ENCODE measurements around the gene ZNF335.
"Not testable (repeated sequence)": the region's sequence is repeated elsewhere in the genome, so short reads cannot be mapped to it uniquely, and the experiment has no call there.

The ZNF335 gene

DNA sequence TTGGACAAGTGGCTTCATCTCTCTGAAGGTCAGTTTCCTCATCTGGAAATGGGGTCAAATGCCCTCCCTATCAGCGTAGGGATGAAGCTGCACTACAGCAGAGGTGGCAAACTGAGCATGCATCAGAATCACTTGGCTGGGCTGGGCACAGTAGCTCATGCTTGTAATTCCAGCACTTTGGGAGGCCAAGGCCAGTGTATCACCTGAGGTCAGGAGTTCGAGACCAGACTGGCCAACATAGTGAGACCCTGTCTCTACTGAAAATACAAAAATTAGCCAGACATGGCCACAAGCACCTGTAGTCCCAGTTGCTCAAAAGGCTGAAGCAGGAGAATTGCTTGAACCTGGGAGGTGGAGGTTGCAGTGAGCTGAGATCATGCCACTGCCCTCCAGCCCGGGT lies 30.0 kb upstream of the ZNF335 start:
- DNase-seq, result no peak

DNA sequence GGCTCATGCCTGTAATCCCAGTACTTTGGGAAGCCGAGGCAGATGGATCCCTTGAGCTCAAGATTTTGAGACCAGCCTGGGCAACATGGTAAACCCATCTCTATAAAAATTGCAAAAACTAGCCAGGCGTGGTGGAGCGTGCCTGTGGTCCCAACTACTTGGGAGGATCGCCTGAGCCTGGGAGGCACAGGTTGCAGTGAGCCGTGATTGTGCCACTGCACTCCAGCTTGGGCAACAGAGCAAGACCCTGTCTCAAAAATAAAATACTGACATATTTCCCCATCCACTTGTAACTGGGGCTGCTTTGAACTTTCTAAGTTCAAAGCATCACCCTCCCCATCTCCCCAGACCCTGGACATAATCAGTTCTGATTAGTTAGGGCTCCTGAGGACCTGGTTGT lies 29.5 kb upstream of the ZNF335 start:
- no peak for DNase-seq

DNA sequence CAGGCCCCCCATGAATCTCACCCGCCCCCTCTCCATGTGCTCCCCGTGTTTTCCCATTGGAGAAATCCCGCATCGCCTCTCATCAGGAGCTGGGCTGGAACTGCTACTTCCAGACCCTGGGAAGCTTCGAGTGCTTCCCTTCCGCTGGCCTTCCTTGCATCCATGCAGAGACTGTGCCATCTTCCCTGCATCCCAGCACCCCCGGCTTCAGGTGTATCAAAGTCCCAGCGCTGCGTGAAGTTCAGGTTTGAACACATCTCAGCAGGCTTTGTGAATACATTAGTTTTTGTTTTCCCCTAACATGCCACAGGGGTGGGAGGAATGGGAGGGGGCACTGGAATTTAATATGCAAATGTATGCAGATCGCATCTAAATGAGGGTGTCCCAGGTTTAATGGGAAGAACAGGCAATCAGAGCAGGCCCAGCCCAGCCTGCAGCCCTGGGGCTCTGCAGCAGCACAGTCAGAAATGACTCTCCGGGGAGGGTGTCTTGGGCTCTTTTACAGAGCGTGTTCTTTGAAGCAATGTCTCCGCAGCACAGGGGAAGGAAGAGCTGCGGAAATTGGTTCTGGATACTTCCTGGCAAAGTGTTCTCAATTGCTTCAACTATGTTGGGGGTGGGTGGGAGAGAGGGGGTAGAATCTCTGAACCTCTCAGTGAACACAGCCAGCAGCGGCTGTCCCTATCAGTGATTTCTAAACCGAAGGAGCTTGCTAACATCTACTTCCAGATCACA lies 28.4 kb upstream of the ZNF335 start:
- no peak for DNase-seq

DNA sequence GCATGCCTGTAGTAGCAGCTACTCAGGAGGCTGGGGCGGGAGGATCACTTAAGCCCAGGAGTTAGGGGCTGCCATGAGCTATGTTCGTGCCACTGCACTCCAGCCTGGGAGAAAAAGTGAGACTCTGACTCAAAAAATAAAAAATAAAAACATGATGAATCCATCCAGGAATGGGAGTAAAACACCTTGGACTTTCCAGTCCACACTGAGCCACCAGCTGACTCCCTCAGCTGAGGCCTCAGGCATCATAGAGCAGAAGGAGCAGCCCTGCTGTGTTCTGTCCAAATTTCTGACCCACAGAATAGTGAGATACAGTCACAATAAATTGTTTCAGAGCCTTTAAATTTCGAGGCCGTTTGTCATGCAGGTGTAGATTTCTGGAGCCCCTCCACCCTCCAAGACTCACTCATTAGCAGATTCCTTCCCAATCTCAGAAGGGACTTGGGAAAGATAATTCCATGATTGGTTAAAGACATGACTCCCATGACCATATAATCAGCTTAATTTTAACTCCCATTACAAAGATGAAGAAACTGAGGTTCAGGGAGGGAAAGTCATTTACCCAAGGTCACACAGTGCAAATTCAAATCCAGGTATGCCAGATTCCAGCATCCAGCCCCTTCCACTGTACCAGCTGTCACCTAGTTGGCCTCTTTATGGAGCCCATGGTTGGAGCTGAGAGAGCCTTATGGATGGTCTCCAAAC lies 27.7 kb upstream of the ZNF335 start:
- DNase-seq, result no peak

DNA sequence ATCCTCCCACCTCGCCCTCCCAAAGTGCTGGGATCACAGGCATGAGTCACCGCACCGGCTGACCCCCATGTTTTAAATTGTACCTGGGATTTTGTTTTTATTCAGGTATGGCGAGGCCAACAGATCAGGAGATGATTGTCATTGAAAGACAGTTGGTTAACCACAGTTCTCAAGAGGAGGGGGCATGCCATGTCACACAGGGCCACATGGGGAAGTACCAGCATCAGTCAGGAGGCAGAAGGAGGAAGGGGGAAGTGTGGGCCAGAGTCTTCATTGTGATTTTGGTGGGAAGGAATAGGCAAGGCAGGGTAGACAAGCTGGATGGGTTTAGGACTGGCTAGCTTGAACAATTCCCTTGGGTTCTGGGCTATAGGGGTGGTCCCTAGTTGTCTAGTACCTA lies 26.8 kb upstream of the ZNF335 start:
- no peak for DNase-seq

DNA sequence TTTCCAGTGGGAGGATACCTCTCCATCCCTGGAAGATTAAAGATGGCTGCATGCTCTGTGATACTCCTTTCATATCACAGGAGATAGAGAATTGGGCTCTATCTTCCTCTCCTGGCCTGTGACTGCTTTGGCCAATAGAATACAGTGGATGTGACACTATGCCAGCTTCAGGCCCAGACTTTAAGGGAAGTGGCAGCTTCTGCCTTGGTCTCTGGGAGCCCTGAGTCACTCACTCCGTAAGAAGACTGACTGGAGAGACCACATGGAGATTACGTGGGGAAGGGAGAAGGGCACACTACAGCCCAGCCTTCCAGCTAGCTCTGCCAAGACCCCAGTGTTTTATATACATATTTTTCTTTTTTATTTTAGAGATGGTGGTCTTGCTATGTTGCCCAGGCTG lies 26.3 kb upstream of the ZNF335 start:
- DNase-seq, result no peak

DNA sequence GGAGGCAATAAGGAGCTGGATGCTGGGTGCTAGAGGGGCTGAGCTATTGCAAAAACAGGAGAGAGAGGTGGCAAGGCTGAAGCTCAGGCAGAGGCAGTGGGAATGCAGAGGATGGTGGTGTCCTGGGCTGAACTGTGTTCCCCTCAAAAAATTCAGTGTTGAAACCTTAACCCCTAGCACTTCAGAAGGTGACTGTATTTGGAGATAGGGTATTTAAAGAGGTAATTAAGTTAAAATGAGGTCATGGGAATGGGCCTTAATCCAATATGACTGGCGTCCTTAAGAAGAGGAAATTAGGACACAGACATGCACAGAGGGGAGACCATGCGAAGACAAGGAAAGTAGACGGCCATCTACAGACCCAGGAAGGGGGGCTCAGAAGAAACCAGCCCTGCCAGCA lies 25.2 kb upstream of the ZNF335 start:
- no peak for DNase-seq

DNA sequence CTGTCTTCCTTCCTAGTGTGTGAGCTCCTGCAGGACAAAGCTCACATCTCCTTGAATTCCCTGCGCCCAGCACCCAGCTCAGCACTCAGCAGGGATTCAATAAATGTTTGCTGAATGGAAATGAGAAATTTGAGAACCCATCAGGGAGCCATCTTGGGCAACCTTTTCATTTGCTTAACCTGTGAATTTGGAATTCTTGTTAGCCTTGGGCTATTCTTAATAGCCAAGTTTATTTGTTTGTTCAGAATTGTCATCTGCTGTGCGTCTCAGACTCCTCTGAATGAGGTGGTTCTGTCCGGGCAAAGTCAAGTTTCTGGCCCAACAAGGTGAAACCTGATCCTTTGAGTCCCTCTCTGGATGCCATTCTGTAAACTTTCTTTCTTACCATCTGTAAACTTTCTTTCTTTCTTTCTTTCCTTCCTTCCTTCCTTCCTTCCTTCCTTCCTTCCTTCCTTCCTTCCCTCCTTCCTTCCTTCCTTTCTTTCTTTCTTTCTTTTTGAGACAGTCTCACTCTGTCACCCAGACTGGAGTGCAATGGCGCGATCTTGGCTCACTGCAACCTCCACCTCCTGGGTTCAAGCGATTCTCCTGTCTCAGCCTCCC lies 23.6 kb upstream of the ZNF335 start:
- DNase-seq, result not testable (repeated sequence)

DNA sequence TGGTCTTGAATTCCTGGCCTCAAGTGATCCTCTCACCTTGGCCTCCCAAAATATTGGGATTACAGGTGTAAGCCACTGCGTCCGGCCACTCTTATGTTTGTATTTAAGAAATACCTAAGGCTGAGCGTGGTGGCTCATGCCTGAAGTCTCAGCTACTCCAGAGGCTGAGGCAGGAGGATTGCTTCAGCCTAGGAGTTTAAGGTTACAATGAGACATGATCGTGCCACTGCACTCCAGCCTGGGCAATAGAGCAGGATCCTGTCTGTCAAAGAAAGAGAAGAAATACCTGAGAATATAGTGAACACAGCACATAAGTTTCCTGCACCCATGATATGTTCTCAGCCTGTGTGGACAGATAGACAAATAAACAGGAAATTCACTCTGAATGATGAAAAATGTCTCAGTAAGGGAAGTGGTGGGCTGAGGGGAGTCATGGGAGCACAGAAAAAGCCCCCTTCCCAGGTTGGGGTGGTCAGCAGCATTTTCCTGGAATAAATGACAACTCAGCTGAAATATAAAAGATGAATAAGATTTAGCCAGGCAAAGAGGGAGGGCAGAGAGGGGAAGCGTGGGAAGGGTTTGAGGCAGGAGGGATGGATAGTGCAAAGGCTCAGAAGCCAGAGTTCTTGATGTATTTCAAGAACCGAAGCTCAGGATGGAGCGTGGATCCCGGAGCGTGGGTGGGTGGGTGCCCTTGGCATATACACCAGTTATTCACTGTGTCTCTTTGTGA lies 22.9 kb upstream of the ZNF335 start:
- DNase-seq, result no peak

DNA sequence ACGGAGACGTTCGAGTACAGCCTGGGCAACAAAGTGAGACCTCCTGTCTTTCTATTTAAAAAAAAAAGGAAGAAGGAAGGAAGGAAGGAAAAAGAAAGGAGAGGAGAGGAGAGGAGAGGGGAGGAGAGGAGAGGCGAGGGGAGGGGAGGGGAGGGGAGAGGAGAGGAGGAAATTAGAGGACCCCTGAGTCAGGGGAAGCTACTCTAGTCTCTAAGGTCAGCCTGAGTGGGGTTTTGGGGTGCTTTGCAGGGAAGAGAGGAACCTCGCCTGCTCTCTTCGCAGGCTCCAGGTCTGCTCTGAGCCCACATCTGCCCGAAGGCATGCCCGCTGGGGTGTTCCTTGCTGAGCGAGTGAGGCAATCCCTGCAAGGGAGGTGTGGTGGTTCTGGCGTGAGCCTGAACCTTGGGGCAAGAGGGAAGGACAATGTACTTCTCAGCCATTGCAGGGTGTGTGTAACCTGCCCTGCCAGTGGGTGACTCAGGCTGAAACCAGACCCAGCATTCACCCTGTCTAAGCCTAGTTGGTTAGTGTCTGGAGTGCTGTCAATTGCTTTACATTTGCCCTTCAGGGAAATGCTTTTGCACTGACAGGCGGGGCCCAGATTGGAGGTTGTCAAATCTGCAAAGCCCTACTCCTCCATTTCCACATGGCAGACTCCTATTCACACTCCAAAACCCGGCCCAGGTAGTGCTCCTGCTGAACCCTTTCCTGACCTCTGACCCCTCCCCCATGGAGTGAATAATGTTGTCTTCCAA lies 21.4 kb upstream of the ZNF335 start:
- DNase-seq, result no peak

DNA sequence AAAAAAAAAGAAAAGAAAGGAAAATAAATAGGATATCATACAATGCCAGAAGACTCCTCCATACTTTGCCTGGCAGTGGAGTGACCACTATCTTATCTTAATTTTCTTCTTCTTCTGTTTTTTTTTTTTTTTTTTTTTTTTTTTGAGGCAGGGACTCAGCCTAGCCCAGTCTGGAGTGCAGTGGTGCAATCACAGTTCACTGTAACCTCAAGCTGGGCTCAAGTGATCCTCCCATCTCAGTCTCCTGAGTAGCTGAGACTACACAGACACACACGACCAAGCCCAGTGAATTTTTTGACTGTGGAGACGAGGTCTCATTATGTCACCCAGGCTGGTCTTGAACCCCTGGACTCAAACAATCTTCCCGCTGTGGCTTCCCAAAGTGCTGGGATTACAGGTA lies 19.6 kb upstream of the ZNF335 start:
- no peak for DNase-seq

DNA sequence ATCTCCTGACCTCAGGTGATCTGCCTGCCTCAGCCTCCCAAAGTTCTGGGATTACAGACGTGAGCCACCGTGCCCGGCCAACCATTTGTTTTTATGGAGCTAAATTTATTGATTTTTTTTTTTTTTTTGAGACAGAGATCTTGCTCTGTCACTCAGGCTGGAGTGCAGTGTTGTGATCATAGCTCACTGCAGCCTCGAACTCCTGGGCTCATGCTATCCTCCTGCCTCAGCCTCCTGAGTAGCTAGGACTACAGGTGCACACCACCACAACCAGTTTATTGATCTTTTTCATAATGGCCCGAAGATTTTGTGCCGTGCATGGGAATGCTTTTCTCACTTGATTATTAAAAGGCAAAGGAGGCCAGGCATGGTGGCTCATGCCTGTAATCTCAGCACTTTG lies 16.8 kb upstream of the ZNF335 start:
- DNase-seq, result not testable (repeated sequence)

DNA sequence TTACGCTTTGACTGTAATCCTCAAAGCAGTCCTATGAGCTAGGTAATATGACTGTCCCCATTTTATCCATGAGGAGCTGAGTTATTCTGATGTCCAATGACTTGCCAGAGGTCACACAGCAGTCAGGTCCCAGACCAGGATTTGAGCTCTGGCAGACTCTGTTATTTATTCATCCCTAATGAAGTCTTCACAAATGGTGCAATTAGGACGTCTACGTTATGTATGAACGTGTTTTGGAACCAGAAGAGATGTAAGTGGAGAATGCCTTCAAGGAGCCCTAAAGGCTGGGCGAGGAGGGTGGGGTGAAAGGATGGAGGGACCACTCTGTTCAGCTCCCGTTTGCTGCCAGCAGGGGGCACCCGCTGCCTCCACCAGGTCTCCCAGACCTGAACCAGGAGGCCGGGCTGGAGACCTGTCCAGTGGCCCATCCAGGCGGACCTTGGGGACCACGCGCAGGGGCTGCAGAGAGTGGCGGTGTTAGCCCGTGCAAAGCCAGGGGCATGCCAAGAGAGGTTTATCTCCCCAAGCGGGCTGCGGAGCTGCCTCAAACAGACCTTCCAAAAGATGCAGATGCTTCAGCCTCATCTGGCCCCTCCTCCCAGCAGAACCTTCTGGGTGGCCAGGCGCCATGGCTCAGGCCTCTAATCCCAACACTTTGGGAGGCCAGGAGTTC lies 15.2 kb upstream of the ZNF335 start:
- no peak for DNase-seq

DNA sequence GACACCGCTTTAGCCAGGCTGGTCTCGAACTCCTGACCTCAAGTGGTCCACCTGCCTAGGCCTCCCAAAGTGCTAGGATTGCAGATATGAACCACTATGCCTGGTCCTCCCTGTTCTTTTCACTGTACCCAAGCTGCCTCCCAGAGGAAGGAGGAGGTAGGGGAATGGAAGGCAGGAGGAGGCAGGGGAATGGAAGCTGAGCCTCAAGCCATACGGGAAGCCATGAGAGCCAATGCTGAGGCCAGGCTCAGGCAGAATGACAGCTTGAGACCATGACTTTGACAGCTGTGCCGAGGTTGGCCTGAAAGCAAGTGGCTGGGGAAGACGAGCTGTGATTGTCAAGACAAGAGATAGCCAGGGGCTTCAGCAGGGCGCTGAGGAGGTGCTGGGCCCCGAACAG lies 13.6 kb upstream of the ZNF335 start:
- no peak for DNase-seq

DNA sequence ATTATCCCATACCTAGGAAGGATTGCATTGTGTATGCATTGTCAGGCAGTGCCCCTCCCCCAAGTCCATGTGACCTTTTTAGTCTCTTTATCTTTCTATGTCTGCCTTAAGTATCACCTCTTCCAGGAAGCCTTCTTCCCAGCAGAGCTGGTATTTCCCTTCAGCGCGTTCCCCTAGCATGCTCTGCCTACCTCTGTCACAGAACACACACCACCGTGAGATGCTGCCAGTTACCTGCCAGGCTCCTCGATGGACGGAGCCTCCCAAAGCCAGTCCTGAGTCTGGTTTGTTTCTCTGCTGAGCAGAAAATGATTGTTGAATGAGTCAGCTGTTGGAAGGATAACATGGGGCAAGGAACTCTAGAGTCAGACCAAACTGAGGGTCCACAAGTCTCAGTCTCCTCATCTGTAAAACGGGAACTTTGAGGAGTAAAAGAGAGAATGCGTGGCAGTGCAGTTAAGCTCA lies 11.3 kb upstream of the ZNF335 start:
- no peak for DNase-seq

DNA sequence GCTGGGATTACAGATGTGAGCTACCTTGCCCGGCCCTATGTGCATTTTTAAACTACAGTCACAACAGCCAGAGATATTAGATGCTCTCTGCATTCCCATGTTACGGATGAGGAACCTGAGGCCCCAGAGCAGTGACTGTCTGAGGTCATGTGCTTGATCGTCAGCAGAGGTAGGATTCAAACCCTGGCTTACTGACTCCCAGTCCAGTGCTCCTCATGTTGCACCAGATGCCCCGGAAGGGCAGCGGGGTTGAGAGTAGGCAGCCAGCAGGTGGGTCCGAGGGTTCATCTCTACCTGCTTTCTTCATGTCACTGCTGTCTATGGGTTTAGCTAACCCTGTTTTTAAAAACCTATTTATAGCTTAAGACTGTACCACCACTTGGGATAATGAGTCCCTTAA lies 9.3 kb upstream of the ZNF335 start:
- DNase-seq, result no peak

DNA sequence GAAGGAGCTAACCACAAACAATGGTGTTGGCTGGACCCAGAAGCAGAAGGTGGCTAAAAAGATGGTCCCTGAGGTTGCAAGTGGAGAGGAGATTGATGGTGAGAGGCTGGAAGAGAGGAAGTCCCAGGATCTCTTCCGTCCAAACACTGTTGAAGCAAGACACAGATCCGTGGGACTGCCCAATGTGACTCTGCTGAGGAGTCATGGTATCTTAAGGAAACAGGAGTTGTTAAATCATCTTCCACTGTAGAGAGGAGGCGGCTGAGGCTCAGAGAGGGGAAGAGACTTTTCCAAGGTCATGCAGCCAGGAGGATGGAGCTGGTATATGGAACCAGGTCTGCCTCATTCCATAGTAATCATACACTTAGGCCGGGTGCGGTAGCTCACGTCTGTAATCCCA lies 4.1 kb upstream of the ZNF335 start:
- no peak for DNase-seq

DNA sequence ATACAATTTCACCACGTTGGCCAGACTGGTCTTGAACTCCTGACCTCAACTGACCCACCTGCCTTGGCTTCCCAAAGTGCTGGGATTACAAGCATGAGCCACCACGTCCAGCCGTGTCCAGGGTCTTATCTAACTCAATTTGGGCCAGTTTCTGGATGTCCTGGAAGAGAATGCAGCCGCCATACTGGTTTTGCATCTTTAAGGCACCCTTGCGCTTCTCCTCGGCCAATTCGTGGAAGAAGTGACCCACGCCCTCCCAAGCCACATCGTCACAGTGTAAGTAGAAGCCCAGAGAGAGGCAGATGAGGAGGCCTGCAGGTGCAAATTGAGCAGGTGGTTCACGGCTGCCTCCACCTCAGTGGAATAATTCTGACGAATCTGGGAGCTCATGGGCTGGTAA lies 3.7 kb upstream of the ZNF335 start:
- DNase-seq, result no peak

DNA sequence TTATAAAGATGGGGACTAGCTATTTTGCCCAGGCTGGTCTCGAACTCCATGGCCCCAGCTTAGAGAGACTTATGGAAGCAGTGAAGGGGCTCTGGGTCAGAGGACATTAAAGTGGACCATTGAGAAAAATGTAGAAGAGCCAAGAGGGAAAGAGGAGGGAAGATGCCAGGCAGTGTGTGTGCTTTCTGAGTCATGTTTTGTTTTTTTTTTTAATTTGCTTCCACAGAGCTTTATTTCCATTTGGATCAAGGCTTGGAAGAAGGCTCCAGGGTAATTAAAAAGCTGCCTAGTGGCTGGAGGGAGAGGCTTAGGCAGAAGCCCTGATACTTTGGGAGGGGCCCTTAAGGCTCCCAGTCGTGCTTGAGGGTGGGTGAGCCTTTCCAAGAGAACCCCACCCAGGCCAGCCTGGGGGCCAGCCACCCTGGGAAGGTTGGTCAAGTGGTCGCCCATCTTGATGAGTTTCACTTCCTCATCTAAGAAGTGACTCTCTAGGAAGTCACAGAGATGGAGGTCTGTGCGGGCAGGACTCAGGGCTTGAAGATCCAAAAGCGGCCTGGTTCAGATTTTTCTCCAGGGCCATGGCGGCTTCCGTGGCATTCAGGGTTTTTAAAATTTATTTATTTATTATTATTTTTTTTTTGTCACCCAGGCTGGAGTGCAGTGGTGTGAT lies 3.0 kb upstream of the ZNF335 start:
- no peak for DNase-seq

DNA sequence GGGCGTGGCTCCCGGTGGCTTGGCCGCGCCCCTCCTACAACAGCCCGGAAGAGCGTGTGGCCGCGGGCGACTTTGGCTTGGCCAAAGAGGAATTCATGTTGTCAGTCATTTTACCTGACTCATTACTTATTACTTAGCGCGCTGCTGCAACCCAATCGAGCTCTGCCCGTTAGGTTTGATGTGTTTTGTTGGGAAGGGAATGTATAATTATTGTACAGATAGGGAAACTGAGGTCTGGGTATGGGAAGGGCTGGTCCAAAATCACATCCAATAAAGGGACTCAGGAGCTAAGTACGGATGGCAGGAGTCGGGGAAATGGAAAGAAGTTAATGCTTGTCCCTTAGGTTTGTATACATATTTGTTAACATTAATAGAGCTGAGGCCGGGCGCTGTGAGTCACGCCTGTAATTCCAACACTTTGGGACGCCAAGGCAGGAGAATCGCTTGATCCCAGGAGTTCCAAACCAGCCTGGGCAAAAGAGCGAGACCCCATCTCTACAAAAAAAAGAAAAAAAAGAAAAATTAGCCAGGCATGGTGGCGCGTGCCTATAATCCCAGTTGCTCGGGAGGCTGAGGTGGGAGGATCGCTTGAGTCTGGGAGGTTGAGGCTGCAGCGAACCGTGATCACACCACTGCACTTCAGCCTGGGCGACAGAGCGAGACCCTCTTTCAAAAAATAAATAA lies 639 bp upstream of the ZNF335 start:
- DNase-seq, result no peak

DNA sequence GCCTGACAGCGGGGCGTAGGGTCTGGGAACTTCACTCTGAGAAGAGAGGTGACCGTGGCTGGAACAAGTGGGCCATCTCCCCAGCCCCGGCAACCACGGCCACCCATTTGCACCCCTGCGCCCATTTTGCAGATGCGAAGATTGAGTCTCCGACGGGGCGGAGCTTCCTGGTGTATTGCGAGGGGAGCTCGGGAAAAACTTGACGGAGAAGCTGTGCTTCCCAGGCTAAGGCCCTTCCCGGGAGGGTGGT lies 653 bp downstream of the ZNF335 start:
- DNase-seq, result no peak

All from NCI-H510A (cell line).